HG03175 (cell line): Measurements from ENCODE around the gene GLYATL1.
"Not testable (repeated sequence)": the region's sequence is repeated elsewhere in the genome, so short reads cannot be mapped to it uniquely, and the experiment has no call there.

Source experiments
- ATAC-seq: cut with Tn5 transposase; IDR thresholded peaks from one replicate; pipeline ENCODE4 v1.9.1; 2021; ENCODE audit warnings: mild to moderate bottlenecking, moderate library complexity; ENCODE audit not compliant: unreplicated experiment

Gene GLYATL1

DNA sequence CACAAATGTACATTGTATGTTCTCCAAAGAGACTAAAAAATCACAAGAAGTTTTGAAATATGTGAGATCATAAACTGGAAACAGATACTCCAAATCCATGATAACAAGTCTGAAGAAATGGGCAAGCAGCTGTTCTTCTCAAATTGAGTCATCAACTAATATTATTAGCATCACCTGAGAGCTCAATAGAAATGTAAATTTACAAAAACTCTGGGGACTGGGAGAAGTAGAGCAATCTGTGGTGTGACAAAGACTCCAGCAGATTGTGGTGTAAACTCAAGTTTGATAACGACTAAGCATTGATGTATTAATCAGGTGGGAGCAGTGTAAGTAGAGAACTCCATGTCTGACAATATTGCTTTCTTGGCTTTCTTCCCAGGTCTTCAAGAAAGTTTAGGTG is 53.2 kb downstream of the GLYATL1 start:
- no peak for ATAC-seq

DNA sequence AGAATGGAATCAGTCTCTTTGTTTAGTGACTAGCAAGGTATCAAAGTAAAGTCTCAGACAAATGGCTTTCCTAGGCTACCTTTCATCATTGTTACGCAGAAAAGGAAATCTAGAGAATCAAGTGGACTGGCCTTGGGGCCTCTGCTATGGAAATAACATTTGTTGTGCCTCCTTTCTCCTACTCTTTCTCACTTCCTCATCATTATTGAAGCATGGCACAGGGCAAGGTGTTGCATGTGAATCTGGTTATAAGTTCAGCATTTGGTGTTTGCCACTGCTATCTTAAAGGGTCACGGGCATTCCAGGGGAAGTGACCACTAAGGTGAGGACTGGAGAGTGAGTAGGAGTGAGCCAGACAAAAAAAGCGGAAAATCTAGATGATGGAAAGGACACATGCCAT is 54.9 kb downstream of the GLYATL1 start:
- ATAC-seq: no peak

DNA sequence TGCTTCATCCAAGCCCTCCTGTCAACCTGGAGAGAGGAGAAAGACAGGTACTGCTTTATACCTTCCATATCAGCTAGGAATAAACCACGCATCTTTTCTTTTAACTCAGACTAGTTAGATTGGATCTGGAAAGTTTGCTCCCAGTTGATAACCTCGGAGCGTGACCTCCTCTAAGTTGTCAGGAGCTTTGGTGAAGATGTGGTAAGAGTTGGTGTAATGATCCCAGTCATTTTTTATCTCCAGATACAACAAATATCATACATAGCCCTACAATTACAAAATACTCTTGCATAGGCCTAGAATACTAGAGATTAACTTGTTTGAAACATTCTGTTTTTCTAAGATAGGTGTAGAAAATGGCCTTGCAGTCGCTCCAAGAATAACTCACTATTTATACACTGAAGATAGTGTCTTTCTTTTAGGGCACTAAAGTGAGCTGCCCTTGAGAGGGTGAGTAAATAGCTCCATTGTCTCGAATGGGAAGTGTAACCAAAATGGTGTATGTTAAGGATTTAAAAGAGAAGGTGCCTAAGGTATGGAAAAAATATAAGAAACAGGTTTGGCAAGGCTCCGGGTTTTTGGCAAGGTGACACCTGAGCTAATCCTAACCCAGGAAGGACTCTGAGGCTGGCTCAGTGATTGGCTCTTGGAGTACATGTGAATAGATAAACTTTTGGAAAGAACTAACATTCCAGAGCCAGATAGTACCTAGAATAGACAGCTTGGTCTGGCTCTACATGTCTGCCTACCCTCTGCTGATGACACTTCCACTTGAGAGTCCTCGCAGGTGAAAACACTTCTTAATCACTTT is 59.4 kb downstream of the GLYATL1 start:
- peak; percentile 6 for ATAC-seq

DNA sequence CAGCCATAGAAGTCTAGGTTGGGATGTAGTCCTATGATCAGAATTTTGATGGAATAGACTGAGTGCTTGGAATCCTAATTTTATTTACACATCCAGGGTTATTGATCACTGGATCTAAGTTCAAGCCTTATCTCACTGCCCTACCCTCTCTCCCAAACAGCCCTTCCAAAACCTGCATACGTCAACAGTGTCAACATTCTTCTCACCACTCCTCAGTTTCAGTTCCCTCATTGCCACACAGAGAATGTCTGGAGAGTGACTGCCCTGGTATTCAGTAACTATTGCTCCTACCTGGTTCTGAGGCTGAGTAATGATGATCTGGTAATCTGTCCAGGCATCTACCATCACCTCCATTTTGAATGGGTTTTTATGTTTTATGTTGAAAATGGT is 60.0 kb downstream of the GLYATL1 start:
- peak; percentile 89 for ATAC-seq

DNA sequence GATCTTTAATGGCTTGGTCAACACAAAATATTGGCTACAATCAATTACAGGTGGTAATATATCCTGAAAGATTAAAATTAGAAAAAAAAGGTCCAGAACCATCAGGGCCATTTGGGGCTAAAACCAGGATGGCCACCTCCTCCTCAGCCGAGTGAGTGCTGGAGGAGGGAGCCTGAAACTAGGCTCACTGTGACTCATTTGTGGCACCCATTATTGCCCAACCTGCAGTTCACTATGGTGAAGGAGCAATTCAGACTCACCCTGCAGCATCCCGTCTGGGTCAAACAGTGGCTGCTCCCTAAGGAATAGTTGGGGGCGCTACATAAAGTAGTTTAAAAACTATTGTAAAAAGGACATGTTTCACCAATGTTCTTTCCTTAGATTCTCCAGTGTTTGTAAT is 60.7 kb downstream of the GLYATL1 start:
- ATAC-seq: no peak

DNA sequence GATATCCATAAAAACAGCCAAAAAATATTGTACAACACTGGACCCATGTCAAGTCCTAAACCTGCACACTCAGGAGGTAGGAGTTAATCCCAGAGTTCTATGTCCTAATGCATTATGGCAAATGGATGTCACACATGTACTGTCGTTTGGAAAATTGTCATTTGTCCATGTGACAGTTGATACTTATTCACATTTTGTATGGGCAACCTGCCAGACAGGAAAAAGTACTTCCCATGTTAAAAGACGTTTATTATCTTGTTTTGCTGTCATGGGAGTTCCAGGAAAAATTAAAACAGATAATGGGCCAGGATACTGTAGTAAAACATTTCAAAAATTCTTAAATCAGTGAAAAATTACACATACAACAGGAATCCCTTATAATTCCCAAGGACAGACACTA is 62.7 kb downstream of the GLYATL1 start:
- not testable (repeated sequence) for ATAC-seq
